GM18526 (cell line): ENCODE data around the gene MYOCOS.

Source experiments
- POLR2A ChIP-seq: IDR thresholded peaks from 3 replicates; pipeline ENCODE4 v1.6.1; 2011; ENCODE audit not compliant: insufficient read length; ENCODE audit errors: extremely low read depth

MYOCOS gene

GRCh38 chr1:171622152-171622462, at the start of gene MYOCOS:
MYOCOS (plus strand) TSS chr1:171622243; CDS start chr1:171623884, 1,641 bp downstream.
- no peak for TF ChIP-seq POLR2A

DNA sequence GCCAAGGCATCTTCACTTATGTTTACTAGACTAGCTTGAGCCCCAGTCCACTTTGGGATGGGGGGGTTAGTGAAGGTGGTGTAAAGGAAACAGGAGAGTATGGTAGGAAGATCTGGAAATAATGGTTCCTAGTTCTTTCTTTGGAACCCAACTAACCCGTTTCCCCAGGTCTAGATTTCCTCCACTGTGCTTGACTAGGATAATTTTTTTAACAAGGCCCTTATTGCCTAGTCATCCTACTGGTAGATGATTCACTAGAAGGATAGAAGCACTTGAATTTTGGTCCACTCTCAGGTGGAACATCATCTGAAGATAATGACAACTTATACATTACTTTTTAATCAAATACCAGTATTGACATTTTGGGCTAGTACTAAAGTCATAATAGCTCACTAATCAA, 45.9 kb upstream of the MYOCOS start:
- TF ChIP-seq POLR2A: no peak

GRCh38 chr1:171581226-171581625, 40.8 kb upstream of the MYOCOS start:
- no peak for TF ChIP-seq POLR2A

DNA sequence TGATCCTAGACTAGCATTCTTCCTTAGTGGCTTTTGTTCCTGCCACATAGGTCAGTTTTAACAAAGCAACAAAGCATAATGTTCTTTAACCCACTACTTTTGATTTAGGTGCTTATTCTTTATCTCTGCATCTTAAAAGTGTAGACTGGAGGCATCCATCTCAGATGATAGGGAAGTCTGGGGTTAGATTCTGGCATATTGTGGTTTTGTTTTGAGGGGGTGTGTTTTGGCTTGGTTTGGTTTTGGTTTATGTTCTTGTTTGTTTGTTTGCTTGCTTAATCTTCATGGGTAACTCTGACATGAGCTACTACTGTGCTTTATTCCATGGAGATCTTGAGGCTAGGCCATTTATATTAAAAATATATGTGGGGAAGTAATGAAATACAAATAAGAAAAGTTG, 40.3 kb upstream of the MYOCOS start:
- TF ChIP-seq POLR2A: no peak

DNA sequence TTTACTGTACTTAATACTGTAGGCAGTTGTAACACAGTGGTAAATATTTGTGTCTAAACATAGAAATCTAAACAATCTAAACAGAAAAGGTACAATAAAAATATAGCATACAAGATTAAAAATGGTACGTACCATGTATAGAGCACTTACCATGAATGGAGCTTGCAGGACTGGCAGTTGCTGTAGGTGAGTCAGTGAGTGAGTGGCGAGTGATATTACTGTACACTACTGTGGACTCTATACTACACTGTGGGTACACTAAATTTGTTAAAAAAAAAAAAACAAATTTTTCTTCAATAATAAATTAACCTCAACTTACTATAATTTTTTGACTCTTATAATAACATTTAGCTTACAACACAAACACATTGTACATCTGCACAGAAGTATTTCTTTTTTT, 39.5 kb upstream of the MYOCOS start:
- TF ChIP-seq POLR2A: no peak

DNA sequence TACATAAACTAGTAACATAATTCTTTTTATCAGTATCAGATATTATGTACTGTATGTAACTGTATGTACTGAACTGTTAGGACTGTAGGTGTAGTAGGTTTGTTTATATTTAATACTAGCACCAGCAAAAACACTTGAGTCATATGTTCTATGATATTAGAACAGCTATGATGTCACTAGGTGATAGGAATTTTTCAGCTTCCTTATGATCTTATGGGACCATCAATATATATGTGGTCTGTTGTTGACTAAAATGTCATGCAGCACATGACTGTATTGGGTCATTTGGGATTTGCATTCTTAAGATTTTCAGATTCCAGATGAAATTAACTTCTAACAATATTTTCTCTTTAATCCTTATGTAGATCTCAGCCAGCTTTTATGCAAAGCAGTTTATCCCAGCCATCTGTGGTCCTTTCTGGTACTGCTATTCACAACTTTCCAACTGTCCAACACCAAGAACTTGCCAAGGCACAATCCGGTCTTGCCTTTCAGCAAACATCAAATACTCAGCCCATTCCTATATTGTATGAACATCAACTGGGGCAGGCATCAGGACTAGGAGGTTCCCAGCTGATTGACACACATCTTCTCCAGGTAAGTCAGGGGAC, 38.3 kb upstream of the MYOCOS start:
- no peak for TF ChIP-seq POLR2A

- no peak for TF ChIP-seq POLR2A
These were observed 36.3 kb upstream of the MYOCOS start for GRCh38 chr1:171585715-171586114.

DNA sequence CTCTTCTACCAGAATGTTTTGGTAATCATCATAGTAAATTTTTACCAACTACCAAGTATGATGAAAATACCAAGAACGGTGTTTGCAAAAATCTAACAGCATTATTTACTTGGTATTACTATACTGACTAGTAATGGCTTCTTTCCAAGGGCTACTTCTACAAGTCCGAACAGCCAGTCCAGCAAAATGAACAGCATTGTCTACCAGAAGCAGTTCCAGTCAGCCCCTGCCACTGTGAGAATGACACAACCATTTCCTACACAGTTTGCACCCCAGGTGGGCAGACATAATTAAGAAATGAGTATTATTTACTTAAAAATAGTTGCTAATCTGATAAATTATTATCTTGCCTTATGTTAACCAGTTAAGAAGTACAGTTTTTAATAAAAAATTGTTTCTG, 33.8 kb upstream of the MYOCOS start:
- no peak for TF ChIP-seq POLR2A

- TF ChIP-seq POLR2A: no peak
These were observed 32.0 kb upstream of the MYOCOS start for GRCh38 chr1:171590022-171590421.

DNA sequence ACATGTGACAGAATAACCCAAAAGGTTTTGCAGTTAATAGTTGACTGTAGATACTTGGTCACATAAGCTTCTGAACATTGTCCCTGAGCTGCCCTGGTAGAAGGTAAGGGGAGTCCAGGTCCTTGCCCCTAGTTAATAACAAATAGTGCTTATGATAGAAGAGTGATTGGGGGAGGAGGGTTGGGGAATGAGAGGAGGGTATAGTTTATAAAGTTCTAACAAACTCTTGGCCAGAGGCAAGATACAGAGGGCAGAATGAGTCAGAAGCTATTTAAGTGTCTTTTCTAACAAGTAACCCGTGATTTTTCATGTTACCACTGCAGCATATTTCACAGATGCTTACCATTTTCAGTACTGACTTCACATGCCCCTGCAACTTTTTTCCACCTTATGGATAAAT, 26.7 kb upstream of the MYOCOS start:
- no peak for TF ChIP-seq POLR2A

GRCh38 chr1:171596119-171596518, 25.9 kb upstream of the MYOCOS start:
- no peak for TF ChIP-seq POLR2A

- no peak for TF ChIP-seq POLR2A
These were observed 25.3 kb upstream of the MYOCOS start for GRCh38 chr1:171596705-171597104.

DNA sequence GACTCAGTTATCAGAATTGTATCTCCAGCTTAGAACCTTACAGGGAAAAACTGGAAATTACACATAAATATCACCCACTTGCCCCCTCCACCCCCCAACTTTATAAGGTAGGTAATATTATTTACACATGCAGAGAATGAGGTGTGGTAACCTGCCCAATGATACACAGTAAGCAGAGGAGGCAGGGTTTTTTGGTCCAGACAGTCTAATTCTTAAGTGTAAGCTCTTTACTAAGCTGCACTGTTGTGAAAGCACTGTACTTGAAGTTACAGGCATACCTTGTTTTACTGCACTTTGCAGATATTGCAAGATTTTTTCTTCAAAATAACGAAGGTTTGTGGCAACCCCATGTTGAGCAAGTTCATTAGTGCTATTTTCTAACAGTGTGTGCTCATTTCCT, 24.8 kb upstream of the MYOCOS start:
- no peak for TF ChIP-seq POLR2A

GRCh38 chr1:171600862-171601261, 21.2 kb upstream of the MYOCOS start:
- TF ChIP-seq POLR2A: no peak

DNA sequence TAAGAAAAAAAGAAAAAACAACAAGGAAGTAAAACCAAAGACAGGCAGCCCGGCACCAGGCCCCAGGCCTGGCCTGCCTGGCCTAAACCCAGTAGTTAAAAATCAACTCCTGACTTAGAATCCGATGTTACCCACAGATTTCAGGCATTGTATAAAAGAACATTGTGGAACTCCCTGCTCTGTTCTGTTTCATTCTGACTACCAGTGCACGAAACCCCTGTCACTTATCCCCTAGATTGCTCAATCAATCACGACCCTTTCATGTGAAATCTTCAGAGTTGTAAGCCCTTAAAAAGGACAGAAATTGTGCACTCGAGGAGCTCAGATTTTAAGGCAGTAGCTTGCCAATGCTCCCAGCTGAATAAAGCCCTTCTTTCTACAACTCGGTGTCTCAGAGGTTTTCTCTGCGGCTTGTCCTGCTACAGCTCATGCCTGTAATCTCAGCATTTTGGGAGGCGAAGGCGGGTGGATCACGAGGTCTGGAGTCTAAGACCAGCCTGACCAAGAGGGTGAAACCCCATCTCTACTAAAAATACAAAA, 15.6 kb upstream of the MYOCOS start:
- no peak for TF ChIP-seq POLR2A

DNA sequence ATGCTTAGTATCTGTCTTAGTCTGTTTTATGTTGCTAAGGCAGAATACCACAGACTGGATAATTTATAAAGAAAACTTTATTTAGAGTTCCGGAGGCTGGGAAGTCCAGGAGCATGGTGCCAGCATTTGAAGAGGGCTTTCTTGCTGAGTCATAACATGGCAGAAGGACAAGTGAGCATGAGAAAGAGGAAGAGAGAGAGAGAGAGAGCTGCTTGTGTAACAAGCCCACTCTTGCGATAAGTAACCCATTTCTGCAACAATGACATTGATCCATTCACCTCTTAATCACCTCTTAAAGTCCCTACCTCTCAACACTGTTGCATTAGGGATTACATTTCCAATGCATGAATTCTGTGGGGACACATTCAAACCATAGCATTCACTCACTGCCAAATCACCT, 11.7 kb upstream of the MYOCOS start:
- no peak for TF ChIP-seq POLR2A

DNA sequence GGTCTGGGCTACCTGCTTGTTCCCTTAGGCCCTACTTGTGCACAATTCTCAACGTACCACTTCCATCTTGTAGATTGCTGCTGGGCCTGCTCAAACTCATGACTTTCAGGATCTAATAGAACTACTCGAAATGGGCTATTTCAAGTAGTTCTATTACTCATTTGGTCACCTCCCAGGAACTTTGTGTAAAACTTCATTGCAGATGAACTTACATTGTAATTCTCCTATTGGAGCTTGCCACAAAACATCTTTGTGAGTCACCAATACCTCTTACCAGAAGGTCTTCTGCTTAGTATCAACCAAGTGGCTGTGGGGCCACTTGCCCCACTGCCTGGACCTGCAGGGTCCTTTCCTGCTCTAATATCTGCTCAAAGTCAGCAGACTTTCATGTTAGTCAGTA, 10.7 kb upstream of the MYOCOS start:
- no peak for TF ChIP-seq POLR2A

GRCh38 chr1:171613282-171613681, 8.8 kb upstream of the MYOCOS start:
- TF ChIP-seq POLR2A: no peak

DNA sequence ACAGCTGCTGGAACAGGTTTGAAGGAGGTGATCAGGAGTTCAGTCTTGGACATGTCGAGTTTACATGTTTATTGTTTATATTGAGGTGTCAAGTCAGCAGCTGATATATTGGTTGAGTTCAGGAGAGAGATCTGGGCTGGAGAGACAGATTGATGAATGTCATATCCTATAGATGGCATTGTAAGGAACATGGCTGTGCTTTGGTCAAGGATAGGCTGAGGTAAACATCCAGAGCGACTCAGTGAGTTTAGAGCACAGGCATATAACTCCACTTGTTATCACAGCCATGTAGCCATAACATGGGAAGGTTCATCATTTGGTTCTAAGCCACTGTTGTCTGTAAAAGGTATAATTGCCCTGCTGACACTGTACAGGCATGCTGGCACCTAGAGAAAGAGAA, 5.5 kb upstream of the MYOCOS start:
- no peak for TF ChIP-seq POLR2A
